Esophagus (tissue), 2 donors: ENCODE measurements around the gene SLC26A2. TPM values are rescaled to one million over a fixed set of nuclear protein-coding genes. Genes with fewer than 3 reads are reported as not detected.
"Not testable (repeated sequence)": the region's sequence is repeated elsewhere in the genome, so short reads cannot be mapped to it uniquely, and the experiment has no call there.

Experiments used
- H3K27ac ChIP-seq, 2 donors: one replicate each; pipeline ENCODE4 v1.5.1; 2013; ENCODE audit warnings: low read depth in 2 of 2, mild to moderate bottlenecking in 2 of 2, inconsistent platforms in 1 of 2, low read length in 1 of 2, moderate library complexity in 1 of 2
- H3K27me3 ChIP-seq, 2 donors: one replicate each; pipeline ENCODE4 v1.6.1; 2013; ENCODE audit warnings: low read length in 2 of 2, control low read depth in 1 of 2, mild to moderate bottlenecking in 1 of 2; ENCODE audit not compliant: insufficient read depth in 2 of 2, control insufficient read depth in 1 of 2
- H3K36me3 ChIP-seq, 2 donors: one replicate each; pipeline ENCODE4 v1.6.1; 2013; ENCODE audit warnings: low read length in 1 of 2; ENCODE audit not compliant: control insufficient read depth in 2 of 2, insufficient read depth in 2 of 2
- H3K4me1 ChIP-seq, 2 donors: one replicate each; pipeline ENCODE4 v1.6.1; 2013; ENCODE audit warnings: low read length in 1 of 2; ENCODE audit not compliant: control insufficient read depth in 2 of 2, insufficient read depth in 2 of 2
- H3K4me3 ChIP-seq, 2 donors: one replicate each; pipeline ENCODE4 v1.5.1; 2013; ENCODE audit warnings: low read length in 2 of 2, mild to moderate bottlenecking in 2 of 2, low read depth in 1 of 2, moderate library complexity in 1 of 2
- H3K9me3 ChIP-seq, 2 donors: one replicate each; pipeline ENCODE4 v1.6.1; 2013; ENCODE audit warnings: mild to moderate bottlenecking in 2 of 2, low read depth in 1 of 2, low read length in 1 of 2, moderate library complexity in 1 of 2; ENCODE audit not compliant: control insufficient read depth in 2 of 2, insufficient read depth in 1 of 2
- WGBS, 2 donors: extraction: QIAGEN DNeasy Blood & Tissue Kit; methylation state at CpG; one replicate each; pipeline ENCODE4 v1.1.7; 2013; 5-methylcytosine and 5-hydroxymethylcytosine counted together
- polyA plus RNA-seq, 2 donors: library from polyadenylated mRNA; stranded (reverse); fragments of 200-250 nt; gene quantifications; one replicate each; pipeline ENCODE4 v1.2.3, GENCODE V29; 2013
- donor health status: healthy with polysubstance abuse.
- donor health status: Bipolar disorder and iron deficiency.

Gene SLC26A2
- polyA plus RNA-seq, 2 donors = 7.3 to 8.2 TPM

DNA sequence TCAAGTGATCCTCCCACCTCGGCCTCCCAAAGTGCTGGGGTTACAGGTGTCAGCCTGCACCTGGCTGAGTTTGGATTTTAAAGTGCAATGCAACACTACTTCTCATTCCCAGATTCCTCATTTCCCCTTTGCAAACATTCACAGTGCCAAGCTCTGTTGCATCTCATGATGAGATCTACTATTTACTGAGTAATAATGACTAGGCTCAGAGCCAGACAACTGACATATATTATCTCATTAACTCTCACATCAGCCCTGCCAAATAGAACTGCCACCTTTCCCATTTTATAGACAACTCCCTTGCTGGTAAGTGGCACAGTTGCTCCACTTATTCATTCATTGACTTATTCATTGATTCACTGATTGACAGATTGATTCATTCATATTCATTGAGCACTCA, 22.9 kb upstream of the SLC26A2 start:
- Histone ChIP-seq H3K27me3 (no peaks in the 10 kb centered on the region), H3K27ac (peak overlapping the region in 1 of 2 donors; percentile 7), H3K9me3 (no peaks in the 10 kb centered on the region), H3K36me3 (no peaks in the 10 kb centered on the region), H3K4me1 (peaks cover 0 to 13% of the 10 kb centered on the region in 2 donors), H3K4me3 (no peak overlapping the region)
- WGBS, 2 donors = 33 to 53% methylated on average over 1 of the region's 1 CpG

DNA sequence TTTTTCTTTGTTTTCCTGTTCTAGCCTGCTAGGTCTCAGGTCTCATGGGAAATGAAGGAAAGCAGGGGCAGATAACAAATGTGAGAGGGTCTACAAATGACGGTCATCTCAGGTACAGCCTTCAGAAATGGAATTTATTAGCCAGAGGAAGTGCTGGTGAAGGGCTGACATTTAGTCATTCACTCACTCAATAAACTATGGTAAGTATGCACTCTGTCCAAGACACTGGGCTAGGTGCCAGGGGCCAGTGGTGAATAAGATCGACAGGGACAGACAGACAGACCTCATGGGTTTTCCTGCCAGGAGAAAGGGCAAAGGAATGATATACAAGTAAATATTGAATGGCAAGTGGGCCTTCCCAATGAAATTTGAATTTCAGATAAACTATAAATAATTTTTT, 22.3 kb upstream of the SLC26A2 start:
- H3K4me3 ChIP-seq = no peak overlapping the region
- H3K4me1 ChIP-seq = peaks cover 0 to 13% of the 10 kb centered on the region in 2 donors
- peak overlapping the region in 1 of 2 donors; percentile 3 for H3K27ac ChIP-seq
- H3K36me3 ChIP-seq = no peaks in the 10 kb centered on the region
- no peaks in the 10 kb centered on the region for H3K9me3 ChIP-seq
- H3K27me3 ChIP-seq = no peaks in the 10 kb centered on the region
- 38 to 43% methylated on average over 2 of the region's 2 CpGs for WGBS, 2 donors

DNA sequence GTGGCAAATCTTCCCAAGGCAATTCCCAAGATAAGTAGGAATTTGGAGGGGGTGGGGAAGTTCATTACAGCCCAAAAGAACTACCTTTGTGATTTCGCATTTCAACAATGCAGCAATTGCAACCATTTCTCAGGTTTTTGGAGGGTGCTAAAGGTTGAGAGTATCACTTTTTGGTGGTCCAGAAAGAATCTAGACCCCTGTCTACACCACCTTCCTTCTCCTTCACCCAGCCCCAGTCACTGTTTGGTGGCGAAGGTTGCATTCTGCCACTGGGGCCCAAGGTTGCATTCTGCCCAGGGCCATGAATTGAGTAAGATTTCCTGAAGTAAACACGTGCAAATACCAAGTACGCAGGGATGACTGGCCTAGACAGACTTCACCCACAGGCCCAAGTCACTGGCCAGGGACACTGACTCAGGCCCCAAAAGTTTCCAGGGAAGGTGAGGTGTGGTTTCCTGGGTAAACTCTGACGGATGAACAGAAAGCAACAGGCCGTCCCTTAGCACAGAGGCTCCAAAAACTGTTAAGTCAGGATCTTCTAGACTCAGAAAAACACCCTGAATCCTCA, 21.7 kb upstream of the SLC26A2 start:
- Histone ChIP-seq H3K27ac (peak overlapping the region; percentile 47 to 62), H3K9me3 (no peaks in the 10 kb centered on the region), H3K36me3 (no peaks in the 10 kb centered on the region), H3K27me3 (no peaks in the 10 kb centered on the region), H3K4me3 (no peak overlapping the region), H3K4me1 (peaks cover 0 to 16% of the 10 kb centered on the region in 2 donors)
- 58 to 67% methylated on average over 6 of the region's 6 CpGs for WGBS, 2 donors

DNA sequence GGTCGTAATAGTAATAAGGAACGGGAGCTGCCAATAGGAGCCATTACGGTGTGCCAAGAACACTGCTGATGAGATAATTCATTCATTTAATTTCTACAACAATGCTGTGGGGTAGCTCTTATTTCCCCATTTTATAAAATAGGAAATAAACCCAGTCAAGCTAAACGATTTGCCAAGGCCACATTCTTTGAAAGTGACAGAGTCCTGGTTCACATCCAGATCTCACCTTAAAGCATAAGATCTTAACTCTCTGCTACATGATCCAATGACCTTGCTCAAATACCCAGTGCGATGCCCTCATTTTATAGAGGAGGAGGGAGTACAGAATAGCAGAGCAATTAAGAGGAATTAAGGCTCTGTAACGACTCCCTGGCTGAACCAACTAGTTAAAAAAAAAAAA, 21.0 kb upstream of the SLC26A2 start:
- WGBS, 2 donors = 49 to 50% methylated on average over 6 of the region's 6 CpGs
- H3K9me3 ChIP-seq = no peaks in the 10 kb centered on the region
- no peaks in the 10 kb centered on the region for H3K27me3 ChIP-seq
- peak overlapping the region in 1 of 2 donors; percentile 62 for H3K27ac ChIP-seq
- H3K4me1 ChIP-seq = peaks cover 0 to 22% of the 10 kb centered on the region in 2 donors
- H3K4me3 ChIP-seq = no peak overlapping the region
- H3K36me3 ChIP-seq = no peaks in the 10 kb centered on the region

DNA sequence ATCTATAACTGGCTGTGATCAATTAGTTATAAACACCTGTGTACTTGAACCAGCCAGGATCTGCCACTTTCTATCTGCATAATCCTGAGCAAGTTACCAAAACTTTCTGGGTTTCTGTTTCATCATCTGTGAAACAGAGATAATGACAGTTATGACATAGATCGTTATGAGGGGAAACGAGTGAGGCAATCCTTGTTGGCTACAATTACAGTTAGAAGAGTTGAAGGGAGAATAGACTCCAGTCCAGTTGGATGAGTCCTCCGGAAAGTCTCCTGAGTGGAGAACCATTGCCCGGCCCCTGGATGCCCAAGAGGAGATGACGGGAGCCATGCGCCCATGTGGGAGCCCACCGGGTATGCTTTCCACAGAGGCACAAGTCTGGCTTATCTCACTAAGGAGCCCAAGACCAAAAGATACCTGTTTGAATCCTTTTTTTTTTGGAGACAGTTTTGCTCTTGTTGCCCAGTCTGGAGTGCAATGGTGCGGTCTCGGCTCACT, 20.4 kb upstream of the SLC26A2 start:
- Histone ChIP-seq H3K27ac (peak overlapping the region in 1 of 2 donors; percentile 62), H3K27me3 (no peaks in the 10 kb centered on the region), H3K36me3 (no peaks in the 10 kb centered on the region), H3K4me1 (peaks cover 0 to 22% of the 10 kb centered on the region in 2 donors), H3K4me3 (no peak overlapping the region), H3K9me3 (no peaks in the 10 kb centered on the region)
- 79 to 87% methylated on average over 9 of the region's 9 CpGs for WGBS, 2 donors

DNA sequence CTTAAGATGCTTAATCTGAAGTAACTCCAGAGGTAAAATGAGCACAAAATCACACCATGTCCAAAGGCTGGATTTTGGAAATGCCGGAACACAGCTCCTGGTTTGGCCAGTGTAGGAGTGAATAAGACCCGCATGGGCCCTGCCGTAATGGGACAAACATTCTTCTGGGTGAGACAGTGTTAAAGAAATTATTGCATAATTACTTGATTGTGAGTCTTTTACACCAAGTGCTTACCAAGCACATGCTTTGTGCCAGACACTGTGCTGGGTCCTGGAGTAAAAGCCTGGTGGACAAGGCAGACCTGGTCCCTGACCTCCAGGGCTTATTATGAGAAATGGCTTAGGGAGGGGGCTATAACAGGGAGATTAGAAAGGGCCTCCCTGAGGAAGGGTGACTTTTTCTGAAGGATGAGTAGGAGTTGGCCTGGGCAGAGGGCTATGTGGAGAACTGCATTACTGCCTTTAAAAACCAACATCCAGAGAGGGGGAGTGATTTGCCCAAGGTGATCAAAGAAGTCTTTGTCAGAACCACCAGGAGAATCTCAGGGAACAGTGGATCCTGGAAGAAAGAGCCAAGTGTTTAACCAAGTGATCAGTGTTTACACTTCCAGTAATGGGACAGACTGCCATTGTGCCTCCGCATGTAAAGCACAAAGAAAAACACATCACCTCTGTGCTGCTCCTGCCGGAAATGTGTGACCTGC, 19.5 kb upstream of the SLC26A2 start:
- 85 to 86% methylated on average over 5 of the region's 5 CpGs for WGBS, 2 donors
- Histone ChIP-seq H3K36me3 (no peaks in the 10 kb centered on the region), H3K27me3 (no peaks in the 10 kb centered on the region), H3K4me1 (peaks cover 0 to 22% of the 10 kb centered on the region in 2 donors), H3K27ac (peak overlapping the region; percentile 15), H3K4me3 (no peak overlapping the region), H3K9me3 (no peaks in the 10 kb centered on the region)

DNA sequence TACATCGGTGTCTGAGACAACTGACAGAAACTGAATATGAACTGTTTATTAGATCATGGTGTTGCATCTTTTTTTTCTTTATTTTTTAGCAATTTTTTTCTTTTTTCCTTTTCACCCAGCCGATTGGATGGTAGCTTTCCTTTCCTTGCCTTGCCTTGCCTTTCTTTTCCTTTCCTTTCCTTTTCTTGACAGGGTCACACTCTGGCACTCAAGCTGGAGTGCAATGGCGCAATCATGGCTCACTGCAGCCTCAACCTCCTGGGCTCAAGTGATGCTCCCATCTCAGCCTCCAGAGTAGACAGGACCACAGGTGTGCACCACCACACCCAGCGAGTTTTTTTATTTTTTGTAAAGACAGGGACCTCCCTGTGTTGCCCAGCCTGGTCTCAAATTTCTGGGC, 18.8 kb upstream of the SLC26A2 start:
- no peaks in the 10 kb centered on the region for H3K36me3 ChIP-seq
- no peaks in the 10 kb centered on the region for H3K9me3 ChIP-seq
- no peak overlapping the region for H3K4me3 ChIP-seq
- no peaks in the 10 kb centered on the region for H3K27me3 ChIP-seq
- H3K4me1 ChIP-seq = peaks cover 0 to 22% of the 10 kb centered on the region in 2 donors
- H3K27ac ChIP-seq = no peak overlapping the region
- WGBS, 2 donors = 93 to 94% methylated on average over 4 of the region's 4 CpGs

DNA sequence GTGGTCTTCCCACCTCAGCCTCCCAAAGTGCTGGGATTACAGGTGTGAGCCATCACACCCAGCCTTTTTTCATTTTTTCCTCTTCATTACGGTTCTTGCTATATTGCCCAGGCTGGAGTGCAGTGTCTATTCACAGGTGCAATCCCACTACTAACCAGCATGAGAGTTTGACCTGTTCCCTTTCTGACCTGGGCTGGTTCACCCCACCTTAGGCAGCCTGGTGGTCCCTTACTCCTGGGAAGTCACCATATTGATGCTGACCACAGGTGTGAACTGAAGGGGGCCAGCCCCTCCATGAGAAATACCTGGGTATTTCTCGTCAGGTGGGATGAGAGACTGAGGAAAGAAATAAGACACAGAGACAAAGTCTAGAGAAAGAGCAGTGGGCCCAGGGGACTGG, 18.4 kb upstream of the SLC26A2 start:
- no peaks in the 10 kb centered on the region for H3K36me3 ChIP-seq
- H3K27me3 ChIP-seq = no peaks in the 10 kb centered on the region
- no peak overlapping the region for H3K4me3 ChIP-seq
- peaks cover 0 to 22% of the 10 kb centered on the region in 2 donors for H3K4me1 ChIP-seq
- H3K27ac ChIP-seq = no peak overlapping the region
- no peaks in the 10 kb centered on the region for H3K9me3 ChIP-seq
- WGBS, 2 donors = 95 to 96% methylated on average over 2 of the region's 2 CpGs

DNA sequence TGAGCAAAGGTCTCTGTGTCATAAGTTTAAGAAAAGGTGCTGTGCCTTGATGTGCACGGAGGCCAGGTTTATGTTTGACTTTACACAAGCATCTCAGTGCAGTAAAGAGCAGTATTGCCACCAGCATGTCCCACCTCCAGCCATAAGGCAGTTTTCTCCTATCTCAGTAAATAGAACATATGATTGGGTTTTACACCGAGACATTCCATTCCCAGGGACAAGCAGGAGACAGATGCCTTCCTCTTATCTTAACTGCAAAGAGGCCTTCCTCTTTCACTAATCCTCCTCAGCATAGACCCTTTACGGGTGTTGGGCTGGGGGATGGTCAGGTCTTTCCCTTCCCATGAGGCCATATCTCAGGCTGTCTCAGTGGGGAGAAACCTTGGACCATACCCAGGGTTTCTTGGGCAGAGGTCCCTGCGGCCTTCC, 17.8 kb upstream of the SLC26A2 start:
- H3K4me1 ChIP-seq = peaks cover 0 to 22% of the 10 kb centered on the region in 2 donors
- H3K27ac ChIP-seq, H3K27me3 ChIP-seq, H3K36me3 ChIP-seq, H3K4me3 ChIP-seq, H3K9me3 ChIP-seq: not testable (repeated sequence)
- 54 to 60% methylated on average over 4 of the region's 4 CpGs for WGBS, 2 donors
